GM12892 (cell line): ENCODE measurements around the gene LEPROT.
A peak's percentile ranks its signal among the peaks of the same experiment; 100 is the strongest.

Experiments
- POLR2A ChIP-seq: IDR thresholded peaks from 2 replicates; pipeline ENCODE4 v1.6.1; 2011; ENCODE audit warnings: low read depth, low read length, control low read depth
- POLR2AphosphoS5 ChIP-seq: IDR thresholded peaks from 2 replicates; pipeline ENCODE4 v1.6.1; 2011; ENCODE audit warnings: low read depth, low read length, control low read depth
- TAF1 ChIP-seq: IDR thresholded peaks from 2 replicates; pipeline ENCODE4 v1.6.1; 2011; ENCODE audit warnings: low read depth, mild to moderate bottlenecking, control low read depth, low read length, borderline replicate concordance

- TF ChIP-seq POLR2AphosphoS5 = peak; percentile 63
- peak; percentile 82 for TF ChIP-seq POLR2A
- TF ChIP-seq TAF1 = no peak
Measured at GRCh38 chr1:65420590-65421350, at the start of gene LEPROT, which contains the start of gene LEPR.
